Gastroesophageal sphincter (tissue), 3 donors: ENCODE measurements around the gene KCNMB2.

ENCODE experiments used
- EP300 ChIP-seq: sonication (generic); formaldehyde crosslinking; IDR thresholded peaks from one replicate; pipeline ENCODE4 v1.6.1; 2017; ENCODE audit warnings: antibody characterized with exemption, mild to moderate bottlenecking
- POLR2A ChIP-seq, 2 donors: fragments of 450-650 bp; IDR thresholded peaks; one replicate each; pipeline ENCODE4 v1.6.1; 2017; ENCODE audit warnings: antibody characterized with exemption in 2 of 2, mild to moderate bottlenecking in 2 of 2, moderate library complexity in 1 of 2
- POLR2AphosphoS5 ChIP-seq: sonication (generic); formaldehyde crosslinking; IDR thresholded peaks from one replicate; pipeline ENCODE4 v1.6.1; 2017; ENCODE audit warnings: antibody characterized with exemption
- TF ChIP-seq, protein P1 (sequence below), 4 experiments: fragments of 200-600 bp in 2 of 4; fragments of 450-650 bp in 2 of 4; sonication (generic) in 1 of 4; IDR thresholded peaks; one replicate each; pipeline ENCODE4 v1.5.1; 2017 to 2019; ENCODE audit warnings: antibody characterized with exemption in 4 of 4, mild to moderate bottlenecking in 2 of 4, moderate library complexity in 2 of 4

DNA sequence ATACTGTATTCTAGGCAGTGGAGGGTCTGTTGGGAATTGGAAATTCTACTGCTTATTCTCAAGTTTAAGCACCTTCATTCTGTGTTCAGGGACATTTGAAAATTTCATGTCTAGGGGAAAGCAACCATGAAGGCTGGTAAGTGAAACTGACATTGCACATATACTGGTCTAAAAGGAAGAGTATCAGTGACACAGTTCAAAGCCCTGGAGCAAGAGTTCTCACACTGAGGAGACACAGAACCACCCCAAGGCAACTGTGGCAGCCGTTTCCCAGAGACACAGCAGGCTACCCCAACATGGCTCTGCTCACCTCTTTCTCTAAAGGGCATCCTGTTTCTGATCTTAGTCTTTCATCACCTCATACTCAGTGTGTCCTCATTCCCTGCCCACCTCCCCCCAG lies 67.5 kb downstream of the KCNMB2 start:
- TF ChIP-seq POLR2AphosphoS5, result no peak
- TF ChIP-seq, protein P1, sequence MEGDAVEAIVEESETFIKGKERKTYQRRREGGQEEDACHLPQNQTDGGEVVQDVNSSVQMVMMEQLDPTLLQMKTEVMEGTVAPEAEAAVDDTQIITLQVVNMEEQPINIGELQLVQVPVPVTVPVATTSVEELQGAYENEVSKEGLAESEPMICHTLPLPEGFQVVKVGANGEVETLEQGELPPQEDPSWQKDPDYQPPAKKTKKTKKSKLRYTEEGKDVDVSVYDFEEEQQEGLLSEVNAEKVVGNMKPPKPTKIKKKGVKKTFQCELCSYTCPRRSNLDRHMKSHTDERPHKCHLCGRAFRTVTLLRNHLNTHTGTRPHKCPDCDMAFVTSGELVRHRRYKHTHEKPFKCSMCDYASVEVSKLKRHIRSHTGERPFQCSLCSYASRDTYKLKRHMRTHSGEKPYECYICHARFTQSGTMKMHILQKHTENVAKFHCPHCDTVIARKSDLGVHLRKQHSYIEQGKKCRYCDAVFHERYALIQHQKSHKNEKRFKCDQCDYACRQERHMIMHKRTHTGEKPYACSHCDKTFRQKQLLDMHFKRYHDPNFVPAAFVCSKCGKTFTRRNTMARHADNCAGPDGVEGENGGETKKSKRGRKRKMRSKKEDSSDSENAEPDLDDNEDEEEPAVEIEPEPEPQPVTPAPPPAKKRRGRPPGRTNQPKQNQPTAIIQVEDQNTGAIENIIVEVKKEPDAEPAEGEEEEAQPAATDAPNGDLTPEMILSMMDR (IDR thresholded peaks at IDR 0.05), result no peak
- no peak for TF ChIP-seq EP300
- TF ChIP-seq POLR2A (IDR thresholded peaks at IDR 0.05), result no peak
